ENCODE results near the gene RINL.

The RINL gene

GRCh38 chr19:38848299-38849146, 29.6 kb downstream of the RINL start:
- DNase-seq: no peak

- no peak for DNase-seq
Observed at GRCh38 chr19:38846097-38846496, 32.0 kb downstream of the RINL start.

DNA sequence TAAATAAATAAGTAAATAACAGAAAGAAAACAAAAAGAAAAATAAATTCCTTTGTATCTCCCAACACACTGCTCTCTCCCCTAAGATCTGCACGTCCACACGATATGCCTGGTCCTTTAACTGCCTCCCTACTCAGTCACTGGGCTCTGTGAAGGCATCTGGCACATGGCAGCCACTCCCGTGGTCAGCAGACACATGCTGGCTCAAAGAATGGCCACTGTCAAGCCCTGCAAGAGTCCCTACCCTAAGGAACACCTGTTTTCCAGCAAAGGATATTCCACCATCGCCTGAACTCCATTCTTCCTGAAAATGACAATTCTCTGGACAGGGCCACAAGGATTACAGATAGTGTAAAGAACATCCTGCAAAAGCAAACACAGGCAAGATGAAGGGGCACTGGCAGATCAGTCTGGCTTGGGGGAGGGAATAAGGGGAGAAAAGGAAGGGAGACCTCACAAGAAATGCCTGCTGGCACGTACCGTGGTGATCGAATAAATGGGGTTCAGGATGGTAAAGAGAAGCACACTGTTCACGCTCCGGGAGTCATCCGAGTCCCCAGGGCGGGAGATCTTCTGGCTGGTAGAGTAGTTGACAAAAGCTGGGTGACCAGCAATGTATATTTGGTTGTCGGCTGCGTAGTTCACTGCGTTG, 32.6 kb downstream of the RINL start:
- DNase-seq: no peak

DNA sequence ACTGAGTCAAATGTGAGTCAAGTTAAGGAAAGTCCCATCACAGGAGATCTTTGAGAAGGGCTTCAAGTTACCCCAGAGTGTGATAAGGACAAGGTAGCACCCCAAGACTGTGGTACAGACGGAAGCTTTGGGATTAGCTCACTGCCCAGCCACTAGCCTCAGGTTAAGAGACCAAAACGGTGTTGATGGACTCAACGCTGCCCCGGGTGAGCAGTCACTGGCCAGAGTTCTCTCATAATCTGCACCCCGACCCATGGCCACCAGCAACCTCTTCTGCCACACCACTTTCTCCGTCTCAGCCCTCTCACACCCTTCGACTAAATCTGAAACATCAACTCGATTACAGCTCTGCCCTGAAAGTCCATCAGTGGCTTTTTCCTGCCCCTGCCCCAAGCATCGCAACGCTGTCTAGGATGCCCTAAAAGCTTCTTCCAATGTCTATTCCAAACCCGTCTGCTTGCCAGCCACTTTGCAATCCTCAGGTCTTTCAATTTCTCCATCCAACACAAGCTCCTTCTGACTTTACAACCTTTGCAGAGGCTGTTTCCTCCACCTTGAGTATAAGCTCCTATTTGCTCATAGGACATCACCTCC, 33.9 kb downstream of the RINL start:
- DNase-seq: no peak

GRCh38 chr19:38843175-38843758, 34.8 kb downstream of the RINL start:
- DNase-seq: no peak

DNA sequence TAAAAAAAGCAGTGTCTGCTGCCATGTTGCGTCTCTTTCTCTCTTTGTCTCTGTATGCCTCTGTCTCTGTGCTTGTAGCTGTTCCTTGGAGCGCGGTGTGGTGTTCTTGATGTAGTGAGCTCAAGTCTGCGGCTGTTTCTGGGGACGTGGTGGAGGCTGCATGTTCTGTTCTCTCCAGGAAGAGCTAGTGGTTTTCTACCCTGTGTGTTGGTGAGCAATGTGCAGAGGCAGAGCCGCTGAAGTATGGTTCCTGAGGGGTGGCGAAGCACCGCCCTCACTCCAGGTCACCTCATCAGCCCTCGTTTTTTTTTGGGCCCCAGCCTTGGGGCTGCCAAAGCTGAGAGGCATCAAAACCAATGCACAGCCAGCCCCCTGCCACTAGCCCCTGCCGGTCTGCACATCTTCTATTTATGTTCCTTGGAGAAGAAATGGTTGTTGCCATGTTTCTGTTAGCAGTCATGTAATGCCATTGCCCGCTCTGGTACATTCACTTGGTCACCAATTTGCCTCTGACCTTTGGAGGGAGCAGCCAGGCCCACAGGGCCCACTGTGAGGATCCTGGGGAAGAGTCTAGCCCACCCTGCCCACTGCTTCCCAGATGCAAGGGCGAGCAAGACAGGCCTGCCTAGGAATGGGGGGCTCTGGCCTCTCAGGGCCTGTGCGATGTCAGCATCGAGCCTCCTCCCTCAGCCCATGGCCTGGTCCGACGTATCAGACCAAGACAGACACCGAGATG, 35.5 kb downstream of the RINL start:
- DNase-seq: no peak

DNA sequence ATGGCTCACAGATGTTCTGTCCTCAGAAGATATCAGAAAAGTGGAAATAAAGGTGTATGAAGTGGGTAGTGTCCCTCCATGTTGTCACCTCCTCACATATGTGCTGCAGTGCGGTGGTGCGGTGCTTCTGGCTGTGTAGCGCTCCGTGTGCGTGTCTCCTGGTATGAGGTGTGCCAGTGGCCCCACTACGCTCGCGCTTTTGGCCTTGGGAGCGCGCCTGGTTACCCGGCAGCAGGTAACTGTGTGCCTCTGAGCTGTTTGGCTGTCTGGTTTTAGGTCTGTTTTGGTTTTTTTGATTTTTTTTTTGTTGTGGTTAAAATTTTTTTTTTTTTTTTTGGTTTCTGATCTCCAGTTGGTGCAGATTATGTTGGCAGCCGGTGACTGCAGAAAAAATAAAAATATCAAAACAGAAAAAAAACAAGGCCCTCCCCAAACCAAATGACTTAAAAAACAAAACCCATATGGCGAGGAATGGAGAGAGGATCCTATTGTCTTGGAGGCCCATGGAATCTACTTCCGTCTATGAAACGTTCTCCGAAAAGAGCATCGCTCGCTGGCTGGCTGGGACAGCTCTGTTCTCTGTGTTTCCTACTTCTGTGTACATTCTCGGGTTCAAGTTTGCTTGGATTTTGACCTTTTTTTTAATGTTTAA, 36.2 kb downstream of the RINL start:
- DNase-seq: no peak

DNA sequence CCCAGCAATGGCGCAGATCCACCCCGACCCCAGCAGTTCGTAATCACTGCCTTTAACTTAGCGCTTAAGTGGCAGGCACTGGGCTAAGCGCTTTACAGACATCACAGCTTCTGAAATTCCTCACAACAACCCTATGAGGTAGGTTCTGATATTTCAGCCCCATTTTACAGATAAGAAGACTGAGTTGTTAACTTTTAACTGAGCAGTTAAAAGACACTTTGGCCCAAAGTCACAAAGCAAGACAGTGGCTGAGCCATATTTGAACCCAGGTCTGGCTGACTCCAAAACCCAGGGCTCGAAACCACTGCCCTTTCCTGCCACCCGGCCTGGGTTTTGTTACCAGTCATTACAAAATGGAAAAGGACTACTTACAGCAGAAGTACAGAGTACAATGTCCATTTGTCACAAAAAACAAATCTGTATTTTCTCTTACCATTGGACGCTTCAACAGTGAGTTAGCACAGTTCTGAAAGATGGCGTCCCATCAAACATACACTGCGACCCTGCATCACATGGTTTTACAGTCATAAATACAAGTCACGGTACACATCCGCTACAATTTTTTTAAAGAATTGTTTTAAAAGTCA, 36.8 kb downstream of the RINL start:
- DNase-seq: no peak

- DNase-seq: no peak
Observed at GRCh38 chr19:38840583-38840968, 37.5 kb downstream of the RINL start.

DNA sequence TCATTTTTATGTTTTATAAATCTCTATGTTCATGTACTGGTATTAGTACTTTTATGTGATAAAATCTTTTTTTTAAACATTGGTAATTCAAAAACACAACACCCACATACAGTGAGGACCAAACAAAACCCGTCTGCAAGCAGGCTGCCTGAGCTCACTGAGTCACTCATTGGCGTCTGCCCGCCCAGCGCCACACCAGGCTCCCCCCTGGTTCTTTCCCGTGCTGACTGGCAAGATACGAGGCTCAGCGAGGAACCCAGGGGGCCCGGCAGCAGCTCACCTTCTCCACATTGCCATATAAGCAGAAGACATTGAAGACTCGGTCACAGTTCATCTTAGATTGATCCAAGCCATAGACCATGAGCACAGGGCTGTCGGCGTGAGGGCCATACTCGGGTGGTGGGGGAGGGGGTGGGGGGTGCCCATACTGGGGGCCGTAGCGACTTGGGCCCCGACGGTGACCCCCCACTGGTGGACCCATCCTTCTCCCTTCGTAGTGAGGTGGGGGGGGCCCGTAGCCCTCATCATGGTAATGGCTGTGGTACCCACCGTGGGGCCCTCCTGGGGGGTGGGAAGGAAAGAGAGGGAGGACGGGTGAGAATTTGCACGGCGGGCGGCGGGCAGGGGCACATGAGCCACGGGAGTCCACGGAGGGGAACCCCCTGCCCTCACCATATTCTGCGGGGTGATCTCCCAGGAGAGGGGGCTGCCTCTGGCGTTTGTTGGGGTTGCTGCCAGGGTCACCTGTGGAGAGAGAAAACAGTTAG, 38.1 kb downstream of the RINL start:
- DNase-seq: no peak

DNA sequence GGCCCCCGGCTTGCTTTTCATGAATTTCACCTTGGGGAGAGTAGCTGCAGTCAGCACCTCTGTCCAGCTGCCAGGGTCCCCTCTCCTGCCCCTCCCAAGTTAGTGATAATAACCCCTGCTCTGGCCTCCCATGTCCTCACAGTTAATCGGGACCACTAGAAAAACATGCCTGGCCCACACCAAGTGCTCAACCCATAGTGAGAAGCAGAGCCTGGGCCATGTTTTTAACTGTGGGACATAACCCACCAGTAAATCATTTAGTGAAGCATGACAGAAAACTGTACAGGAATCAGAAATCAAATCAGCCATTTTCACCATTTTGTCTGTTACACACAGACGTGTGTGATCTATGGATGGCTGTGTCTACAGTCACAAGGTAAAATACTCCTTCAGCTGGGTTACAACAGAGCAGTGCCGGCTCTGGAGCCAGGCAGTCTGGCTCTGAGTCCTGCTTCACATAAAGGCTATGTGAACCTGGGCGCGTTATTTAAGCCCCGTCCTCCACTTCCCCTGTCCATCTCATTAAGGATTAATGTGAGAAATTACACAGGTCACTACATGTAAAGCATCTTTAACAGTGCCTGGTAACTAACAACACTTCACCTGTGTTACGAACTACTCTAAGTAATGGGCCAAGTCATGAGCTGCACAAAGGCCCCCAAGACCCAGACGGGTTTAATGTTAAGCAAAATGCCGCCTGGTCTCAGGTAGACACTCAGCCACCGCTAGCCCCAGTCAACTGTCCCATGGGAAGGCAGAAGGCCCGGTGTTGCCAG, 38.9 kb downstream of the RINL start:
- DNase-seq: no peak

DNA sequence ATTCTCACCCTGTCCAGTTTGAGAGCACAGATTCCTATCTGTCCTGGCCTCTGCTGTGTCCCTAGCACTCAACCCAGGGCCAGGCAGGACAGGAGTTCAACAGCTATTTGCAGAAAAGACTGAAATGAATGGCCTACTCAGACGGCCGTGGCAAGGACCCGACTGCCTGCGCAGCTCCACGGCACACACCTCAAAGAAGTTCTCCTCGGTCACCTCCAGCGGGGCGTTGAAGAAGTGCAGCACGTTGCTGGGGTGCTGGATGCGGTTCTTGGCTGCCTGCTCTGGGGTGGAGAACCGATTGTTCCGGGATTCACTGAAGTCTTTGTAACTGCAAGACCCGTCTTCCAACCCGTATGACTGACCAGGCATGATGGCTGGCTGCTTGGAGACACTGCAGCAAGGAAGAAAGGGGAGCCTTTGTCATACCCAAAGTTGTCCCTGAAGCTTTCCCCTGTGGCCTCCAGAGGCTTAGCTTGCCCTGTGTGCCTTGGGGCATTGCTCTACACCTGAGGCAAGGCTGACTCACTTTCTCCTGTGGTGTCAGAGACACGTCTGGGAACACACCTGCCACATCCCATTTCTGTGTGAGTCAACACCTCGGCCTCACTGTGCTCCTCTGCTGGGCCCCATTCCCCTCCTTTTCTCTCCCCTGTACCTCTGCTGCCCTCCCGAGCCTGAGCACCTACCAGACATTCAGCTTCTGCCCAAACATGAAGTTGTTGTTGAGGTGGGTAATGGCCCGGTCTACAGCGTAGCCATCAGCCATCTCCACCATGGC, 39.7 kb downstream of the RINL start:
- DNase-seq: no peak

DNA sequence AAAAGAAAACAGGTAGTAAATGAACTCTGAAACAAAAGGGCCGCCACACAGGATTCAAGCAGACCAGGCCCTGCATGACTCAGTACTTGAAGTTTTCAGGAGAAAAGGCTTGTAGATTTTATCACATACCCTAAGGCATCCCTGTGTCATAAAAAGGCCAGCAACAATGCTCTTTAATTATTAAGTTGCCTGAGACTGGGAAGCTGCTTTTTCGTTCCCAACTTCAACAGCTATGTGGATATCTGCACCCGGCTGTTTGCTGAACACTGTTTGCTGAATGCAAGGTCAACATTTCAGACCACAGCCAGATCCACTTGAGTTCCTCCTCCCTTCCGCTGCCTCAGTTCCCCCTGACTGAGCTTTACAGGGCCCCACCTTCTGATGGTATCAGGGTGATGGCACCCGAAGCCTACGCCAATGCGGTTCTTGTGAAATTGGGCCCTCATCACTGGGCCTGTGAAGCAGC, 40.4 kb downstream of the RINL start:
- DNase-seq: no peak

- no peak for DNase-seq
Observed at GRCh38 chr19:38836983-38837626, 41.0 kb downstream of the RINL start.

DNA sequence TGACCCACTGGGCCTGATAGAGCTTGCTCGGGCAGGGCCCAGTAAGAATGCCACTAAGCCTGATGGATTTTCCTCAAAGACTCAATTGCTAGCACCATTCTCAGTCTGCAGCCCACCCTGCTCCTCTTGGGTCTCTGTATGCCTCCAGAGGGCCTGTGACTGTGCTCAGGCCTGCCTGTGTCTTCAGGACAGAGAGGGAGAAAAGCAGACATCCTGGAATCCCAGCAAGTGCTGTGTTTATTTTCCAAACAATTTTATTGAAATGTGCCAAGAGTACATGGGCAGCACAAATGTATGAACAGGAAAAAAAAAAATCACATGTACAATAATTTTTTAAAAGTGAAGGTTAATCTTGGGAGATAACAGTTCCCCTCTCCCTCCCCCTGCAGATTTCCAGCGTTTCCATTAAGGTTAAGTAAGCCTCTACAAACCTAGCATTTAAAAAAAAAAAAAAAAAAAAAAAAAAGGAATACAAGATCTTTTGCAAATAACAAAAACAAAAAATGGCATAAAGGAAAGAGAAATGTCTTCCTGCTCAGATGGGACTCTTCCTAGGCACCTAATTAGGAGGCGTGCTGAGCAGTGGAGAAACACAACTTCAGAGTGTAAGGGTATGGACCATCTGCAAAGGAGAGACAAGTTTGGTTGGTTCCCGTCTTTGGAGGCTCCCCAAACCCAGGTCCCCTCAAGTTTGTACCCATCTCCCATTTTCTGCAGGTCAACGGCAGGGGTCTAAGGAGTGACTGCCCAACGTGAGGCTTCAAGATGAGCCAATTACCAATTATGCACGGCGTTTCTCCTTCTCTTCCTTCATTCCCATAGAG, 41.7 kb downstream of the RINL start:
- DNase-seq: no peak

DNA sequence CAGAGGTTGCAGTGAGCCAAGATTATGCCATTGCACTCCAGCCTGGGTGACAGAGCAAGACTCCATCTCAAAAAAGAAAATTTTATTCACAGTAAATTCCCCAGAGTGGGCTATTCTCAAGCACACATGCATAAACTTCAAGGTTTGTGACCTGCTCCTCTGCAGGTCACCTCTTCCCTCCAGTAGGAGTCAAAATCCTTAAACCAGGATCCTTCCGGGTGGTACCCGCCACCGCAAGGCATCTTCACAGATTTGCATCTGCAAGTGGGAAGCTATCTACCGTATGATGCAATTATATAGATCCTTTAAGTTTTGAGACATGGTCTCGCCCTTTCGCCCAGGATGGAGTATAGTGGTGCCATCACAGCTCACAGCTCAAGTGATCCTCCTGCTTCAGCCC, 43.5 kb downstream of the RINL start:
- no peak for DNase-seq

DNA sequence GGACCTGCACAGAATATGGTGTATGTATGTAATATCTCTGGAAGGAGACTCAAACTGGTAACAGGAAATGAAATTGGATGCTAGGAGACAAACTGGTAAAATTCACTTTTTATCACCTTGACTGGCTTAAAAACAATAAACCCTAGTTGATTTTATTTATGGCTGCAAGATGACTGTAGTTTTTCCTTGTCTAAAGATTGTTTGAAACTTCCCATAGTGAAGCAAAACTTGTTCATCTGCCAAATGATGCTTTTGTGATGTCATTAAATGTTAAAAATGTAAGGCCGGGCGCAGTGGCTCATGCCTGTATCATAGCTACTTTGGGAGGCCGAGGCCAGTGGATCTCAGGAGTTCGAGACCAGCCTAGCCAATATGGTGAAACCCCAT, 44.0 kb downstream of the RINL start:
- no peak for DNase-seq

DNA sequence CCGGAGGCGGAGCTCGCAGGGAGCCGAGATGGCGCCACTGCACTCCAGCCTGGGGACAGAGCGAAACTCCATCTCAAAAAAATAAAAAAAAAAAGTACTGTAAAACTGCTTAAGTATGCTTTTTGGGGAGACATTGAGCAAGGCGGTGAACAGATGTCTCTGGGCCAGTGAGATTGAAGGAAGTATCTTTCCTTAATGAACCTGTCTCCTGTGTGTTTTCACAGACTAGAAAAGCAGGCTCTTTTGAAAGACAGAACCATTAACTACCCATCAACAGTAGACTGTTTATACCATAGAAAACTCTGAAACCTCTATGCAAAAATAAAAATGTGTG, 45.0 kb downstream of the RINL start:
- DNase-seq: no peak
